Activated CD4-positive, CD25-positive, alpha-beta regulatory T cell treated with anti-CD3 and anti-CD28 coated beads, Interleukin-2, amount 50 U/mL, for 16 hours (primary cell): ENCODE results near the gene WDFY4.

Experiments used
- DNase-seq: peaks from one replicate; pipeline ENCODE4 v3.0.0-alpha.2; 2020; ENCODE audit warnings: low read depth, low spot score

The WDFY4 gene

DNA sequence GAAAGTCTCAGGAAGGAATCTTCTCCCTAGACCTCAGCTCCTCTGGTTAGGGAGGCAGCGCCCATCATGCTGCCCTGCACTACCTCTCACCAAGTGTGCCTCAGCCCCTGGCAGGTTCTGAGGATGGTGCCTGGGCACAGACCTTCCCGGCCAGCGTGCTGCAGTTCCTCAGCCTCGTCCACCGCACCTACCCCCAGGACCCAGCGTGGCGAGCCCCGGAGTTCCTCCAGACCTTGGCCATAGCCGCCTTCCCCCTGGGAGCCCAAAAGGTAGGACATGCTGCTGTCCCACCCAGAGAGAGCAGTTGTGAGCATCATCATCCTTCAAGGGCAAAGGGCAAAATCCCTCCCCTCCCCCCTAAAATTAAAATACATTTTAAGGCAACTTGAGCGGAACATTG is 132.5 kb downstream of the WDFY4 start:
- DNase-seq: no peak

DNA sequence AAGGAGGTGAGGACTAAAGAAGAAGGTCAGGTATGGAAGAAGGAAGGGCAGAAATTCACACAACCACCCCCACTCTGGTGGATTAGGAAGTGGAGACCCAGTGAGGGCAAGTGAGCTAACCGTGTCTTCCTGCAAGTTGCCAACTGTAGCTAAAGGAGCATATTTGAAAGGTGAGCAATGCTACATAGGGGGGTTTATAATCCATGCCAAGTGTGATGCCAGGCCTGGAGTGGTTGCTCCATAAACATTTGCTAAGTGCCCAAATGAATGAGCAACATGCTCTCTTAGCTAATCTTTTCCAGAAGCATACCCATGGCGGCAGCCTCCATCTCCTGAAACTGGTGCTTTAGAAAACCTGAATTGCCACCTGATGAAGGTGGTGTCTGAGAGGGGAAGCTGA is 133.4 kb downstream of the WDFY4 start:
- DNase-seq: no peak

GRCh38 chr10:48818861-48819520 is 134.3 kb downstream of the WDFY4 start:
- DNase-seq: no peak

GRCh38 chr10:48819783-48820182 is 135.1 kb downstream of the WDFY4 start:
- no peak for DNase-seq

DNA sequence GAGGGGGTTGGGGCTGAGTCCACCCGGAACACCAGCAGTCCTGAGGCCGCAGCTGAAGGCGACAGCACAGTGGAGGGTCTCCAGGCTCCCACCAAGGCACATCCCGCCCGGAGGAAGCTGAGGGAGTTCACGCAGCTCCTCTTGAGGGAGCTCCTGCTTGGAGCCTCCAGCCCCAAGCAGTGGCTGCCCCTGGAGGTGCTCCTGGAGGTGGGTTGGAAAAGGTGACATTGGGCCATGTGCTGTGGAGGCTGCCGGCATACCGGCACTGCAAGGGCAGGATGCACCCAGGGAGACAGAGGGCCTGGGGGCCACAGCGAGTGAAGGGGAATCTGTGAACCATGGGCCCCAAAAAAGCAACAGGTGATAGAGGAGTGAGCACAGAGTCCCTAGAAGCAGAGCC is 135.6 kb downstream of the WDFY4 start:
- DNase-seq: no peak

DNA sequence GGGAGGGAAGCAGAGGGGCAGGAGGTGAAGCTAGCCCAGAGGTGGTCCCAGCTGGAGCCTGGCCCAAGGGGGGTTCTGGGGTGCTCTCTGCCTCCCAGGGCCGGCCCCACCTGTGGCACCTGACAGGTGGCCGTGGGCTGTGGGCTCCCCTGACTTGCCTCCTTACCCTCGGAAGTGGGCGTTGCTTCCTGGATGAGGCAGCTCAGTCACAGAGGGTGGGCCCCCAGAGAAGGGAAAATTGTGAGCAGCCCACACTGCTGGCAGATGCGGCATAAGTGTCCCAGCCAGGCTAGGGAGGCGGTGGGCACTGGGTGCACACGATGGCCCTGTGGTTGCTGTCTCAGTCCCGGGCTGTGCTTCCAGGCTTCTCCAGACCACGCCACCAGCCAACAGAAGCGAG is 136.0 kb downstream of the WDFY4 start:
- no peak for DNase-seq

DNA sequence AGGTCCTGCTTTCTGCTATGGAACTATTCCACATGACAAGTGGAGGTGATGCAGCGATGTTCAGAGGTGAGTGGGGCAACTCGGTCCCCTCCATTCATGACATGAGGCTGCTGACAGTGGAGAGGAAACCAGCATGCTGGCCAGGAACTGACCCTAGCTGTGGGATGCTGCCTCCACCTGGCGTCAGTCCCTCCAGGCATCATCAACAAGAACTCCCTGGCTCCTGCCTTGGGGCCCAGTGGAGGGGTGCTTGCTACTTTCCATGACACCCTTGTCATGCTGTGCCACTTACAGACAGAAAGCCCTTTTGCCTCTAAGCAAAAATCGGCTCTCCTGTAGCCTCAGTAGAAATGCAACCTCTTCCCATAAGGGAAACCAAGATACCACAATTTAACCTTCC is 136.4 kb downstream of the WDFY4 start:
- DNase-seq: no peak

- no peak for DNase-seq
Measured at GRCh38 chr10:48821692-48822091, 137.0 kb downstream of the WDFY4 start.

- DNase-seq: no peak
Measured at GRCh38 chr10:48833674-48834073, 149.0 kb downstream of the WDFY4 start.

GRCh38 chr10:48834189-48834965 is 149.7 kb downstream of the WDFY4 start:
- DNase-seq: no peak

DNA sequence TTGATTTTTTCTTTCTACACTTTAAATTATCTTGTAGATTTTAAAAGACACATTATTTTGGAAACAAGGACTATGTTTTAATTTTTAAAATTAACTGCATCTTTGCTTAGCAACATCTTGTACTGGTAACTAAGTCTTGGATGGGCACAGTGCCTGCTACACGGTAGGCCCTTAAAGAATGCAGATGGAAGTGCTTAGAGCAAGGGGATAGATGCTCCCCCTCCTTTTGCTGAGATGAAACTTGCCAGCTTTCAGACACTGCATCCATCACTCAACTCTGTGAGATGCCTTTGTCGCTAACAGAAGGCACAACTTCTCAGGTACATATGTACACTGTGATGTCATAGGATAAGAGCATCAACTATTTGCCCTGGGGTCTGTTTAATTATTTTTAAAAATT is 151.1 kb downstream of the WDFY4 start:
- no peak for DNase-seq

DNA sequence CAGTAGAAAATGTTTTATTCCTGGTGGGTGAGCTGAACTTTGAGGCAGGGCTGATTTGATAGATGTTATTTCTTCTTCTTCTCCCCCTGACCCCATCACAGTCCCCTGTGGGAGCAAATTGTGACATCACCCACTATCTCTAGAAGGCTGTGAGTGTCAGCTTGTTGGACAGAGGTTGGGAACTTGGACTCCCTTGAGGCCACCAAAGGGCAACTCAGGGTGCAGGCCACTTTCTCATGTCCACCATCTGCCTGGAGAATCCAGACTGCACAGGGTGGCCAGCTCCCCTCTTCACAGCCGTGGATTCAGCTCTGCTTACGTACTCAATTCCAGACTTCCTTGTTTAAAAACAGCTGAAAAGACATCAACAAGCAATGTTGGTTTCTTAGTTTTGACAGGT is 151.9 kb downstream of the WDFY4 start:
- no peak for DNase-seq

- DNase-seq: no peak
Measured at GRCh38 chr10:48838834-48839233, 154.2 kb downstream of the WDFY4 start.

- no peak for DNase-seq
Measured at GRCh38 chr10:48839809-48840679, 155.4 kb downstream of the WDFY4 start.

GRCh38 chr10:48842231-48842630 is 157.6 kb downstream of the WDFY4 start:
- no peak for DNase-seq

- no peak for DNase-seq
Measured at GRCh38 chr10:48843198-48843597, 158.5 kb downstream of the WDFY4 start.

DNA sequence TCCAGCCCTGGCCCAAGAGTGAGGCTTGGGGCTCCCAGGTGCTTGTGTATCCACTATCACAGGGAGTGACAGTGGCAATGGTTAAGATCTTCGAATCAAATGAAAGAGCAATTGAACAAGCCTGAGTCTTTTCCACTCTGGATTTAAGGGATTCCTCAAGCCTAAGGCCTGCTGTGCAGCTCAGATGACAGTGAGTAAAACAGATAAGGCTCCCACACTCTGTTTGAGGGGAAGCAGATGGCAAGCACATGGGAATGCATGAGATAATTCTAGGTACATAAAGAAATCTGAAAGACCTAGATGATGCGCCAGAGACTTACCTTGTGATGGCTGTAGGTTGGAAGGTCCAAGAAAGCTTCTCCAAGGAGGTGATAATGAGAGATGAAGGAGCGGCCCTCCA is 159.9 kb downstream of the WDFY4 start:
- DNase-seq: no peak

DNA sequence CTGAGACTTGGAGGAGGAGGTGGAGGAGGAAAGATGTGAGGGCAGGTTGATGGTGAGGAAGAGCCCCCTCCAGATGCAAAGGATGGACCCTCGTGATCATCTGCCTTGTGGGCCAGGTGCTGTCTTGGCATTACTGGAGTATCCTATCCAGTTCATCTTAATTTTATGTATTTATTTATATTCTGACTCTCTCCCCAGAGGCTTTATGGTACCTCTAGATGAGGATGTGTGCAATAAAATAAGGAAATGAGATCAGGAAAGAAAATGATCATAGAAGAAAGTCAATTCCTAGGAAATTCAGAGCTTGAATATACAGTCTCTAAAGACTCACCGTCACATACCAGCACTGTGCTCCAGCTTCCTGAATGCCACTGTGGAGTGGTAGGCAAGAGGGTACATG is 160.8 kb downstream of the WDFY4 start:
- no peak for DNase-seq

GRCh38 chr10:48847691-48848090 is 163.0 kb downstream of the WDFY4 start:
- no peak for DNase-seq

GRCh38 chr10:48856855-48857254 is 172.2 kb downstream of the WDFY4 start:
- no peak for DNase-seq

GRCh38 chr10:48872234-48872633 is 187.6 kb downstream of the WDFY4 start:
- DNase-seq: no peak

- no peak for DNase-seq
Measured at GRCh38 chr10:48878091-48878490, 193.4 kb downstream of the WDFY4 start.
